H9 (cell line): Measurements from ENCODE around the gene YLPM1. TPM values are rescaled to one million over a fixed set of nuclear protein-coding genes. Genes with fewer than 3 reads are reported as not detected.

Experiments
- DNase-seq: peaks from one replicate; pipeline ENCODE4 v3.0.0-alpha.2; 2017
- H2AFZ ChIP-seq: one replicate; pipeline ENCODE4 v1.6.1; 2013; ENCODE audit warnings: mild to moderate bottlenecking, low read length, control low read depth, moderate library complexity
- H2AK5ac ChIP-seq: 2 replicates; pipeline ENCODE4 v1.6.1; 2013; ENCODE audit warnings: low read length, control low read depth, mixed read lengths; ENCODE audit not compliant: insufficient read length
- H2BK120ac ChIP-seq: one replicate; pipeline ENCODE4 v1.6.1; 2013; ENCODE audit warnings: low read depth, mild to moderate bottlenecking, low read length, control low read depth, inconsistent platforms; ENCODE audit not compliant: poor library complexity, severe bottlenecking
- H2BK12ac ChIP-seq: 2 replicates; pipeline ENCODE4 v1.6.1; 2013; ENCODE audit warnings: low read length, control low read depth, mixed read lengths, low read depth; ENCODE audit not compliant: insufficient read length
- H2BK15ac ChIP-seq: 2 replicates; pipeline ENCODE4 v1.6.1; 2013; ENCODE audit warnings: low read depth, low read length, control low read depth
- H2BK20ac ChIP-seq: one replicate; pipeline ENCODE4 v1.6.1; 2013; ENCODE audit warnings: low read depth, mild to moderate bottlenecking, low read length, control low read depth, inconsistent platforms; ENCODE audit not compliant: poor library complexity, severe bottlenecking
- H2BK5ac ChIP-seq: 2 replicates; pipeline ENCODE4 v1.6.1; 2013; ENCODE audit warnings: low read length, control low read depth, mixed read lengths; ENCODE audit not compliant: insufficient read length
- H3K14ac ChIP-seq: 2 replicates; pipeline ENCODE4 v1.6.1; 2013; ENCODE audit warnings: low read length, control low read depth; ENCODE audit not compliant: insufficient read depth
- H3K18ac ChIP-seq: 2 replicates; pipeline ENCODE4 v1.6.1; 2013; ENCODE audit warnings: low read depth, mild to moderate bottlenecking, mixed read lengths, low read length, control low read depth; ENCODE audit not compliant: insufficient read length
- H3K23ac ChIP-seq: 2 replicates; pipeline ENCODE4 v1.6.1; 2013; ENCODE audit warnings: low read length, control low read depth, mixed read lengths, low read depth; ENCODE audit not compliant: insufficient read length
- H3K23me2 ChIP-seq: 2 replicates; pipeline ENCODE4 v1.6.1; 2013; ENCODE audit warnings: low read depth, mild to moderate bottlenecking, mixed read lengths, low read length, control low read depth; ENCODE audit not compliant: insufficient read length, poor library complexity, severe bottlenecking
- H3K27ac ChIP-seq: 2 replicates; pipeline ENCODE4 v1.5.1; 2013; ENCODE audit warnings: low read length, control low read depth, mixed read lengths, low read depth; ENCODE audit not compliant: insufficient read length
- H3K27me3 ChIP-seq: 2 replicates; pipeline ENCODE4 v1.6.1; 2013; ENCODE audit warnings: low read length, control low read depth, inconsistent platforms; ENCODE audit not compliant: insufficient read depth
- H3K4ac ChIP-seq: 2 replicates; pipeline ENCODE4 v1.6.1; 2013; ENCODE audit warnings: low read depth, mild to moderate bottlenecking, control low read depth, inconsistent platforms, low read length, moderate library complexity
- H3K4me1 ChIP-seq: 2 replicates; pipeline ENCODE4 v1.6.1; 2013; ENCODE audit warnings: low read length, control low read depth, inconsistent platforms; ENCODE audit not compliant: insufficient read depth
- H3K4me2 ChIP-seq: 2 replicates; pipeline ENCODE4 v1.6.1; 2013; ENCODE audit warnings: low read length, control low read depth, mixed read lengths; ENCODE audit not compliant: insufficient read length, insufficient read depth
- H3K56ac ChIP-seq: 2 replicates; pipeline ENCODE4 v1.6.1; 2013; ENCODE audit warnings: low read depth, mild to moderate bottlenecking, mixed read lengths, low read length, control low read depth; ENCODE audit not compliant: insufficient read length
- H3K79me1 ChIP-seq: 2 replicates; pipeline ENCODE4 v1.6.1; 2013; ENCODE audit warnings: low read depth, mild to moderate bottlenecking, moderate library complexity, low read length, control low read depth, inconsistent platforms; ENCODE audit not compliant: insufficient read depth, poor library complexity, severe bottlenecking
- H3K79me2 ChIP-seq: 2 replicates; pipeline ENCODE4 v1.6.1; 2013; ENCODE audit warnings: low read length, control low read depth, inconsistent platforms; ENCODE audit not compliant: insufficient read depth
- H3K9ac ChIP-seq: 2 replicates; pipeline ENCODE4 v1.6.1; 2013; ENCODE audit warnings: low read length, control low read depth, mixed read lengths; ENCODE audit not compliant: insufficient read length; ENCODE audit errors: extremely low read depth
- H3K9me3 ChIP-seq: one replicate; pipeline ENCODE4 v1.6.1; 2013; ENCODE audit warnings: low read depth, low read length, inconsistent platforms; ENCODE audit not compliant: control insufficient read depth
- H3T11ph ChIP-seq: one replicate; pipeline ENCODE4 v1.6.1; 2013; ENCODE audit warnings: mild to moderate bottlenecking, low read length, control low read depth, inconsistent platforms
- H4K20me1 ChIP-seq: one replicate; pipeline ENCODE4 v1.6.1; 2013; ENCODE audit not compliant: control insufficient read depth, insufficient read length, insufficient read depth
- H4K5ac ChIP-seq: 2 replicates; pipeline ENCODE4 v1.6.1; 2013; ENCODE audit warnings: low read depth, mild to moderate bottlenecking, mixed read lengths, low read length, control low read depth; ENCODE audit not compliant: insufficient read length
- H4K8ac ChIP-seq: replicated peaks from 2 replicates; pipeline ENCODE4 v1.6.1; 2013; ENCODE audit warnings: low read length, control low read depth, mixed read lengths, low read depth; ENCODE audit not compliant: insufficient read length
- H4K91ac ChIP-seq: 2 replicates; pipeline ENCODE4 v1.6.1; 2013; ENCODE audit warnings: low read depth, mild to moderate bottlenecking, moderate library complexity, mixed read lengths, low read length, control low read depth; ENCODE audit not compliant: insufficient read length
- H3K27ac Mint-ChIP-seq, 3 experiments: 2 replicates in 2 of 3; 3 replicates in 1 of 3; pipeline ENCODE4 v1.8.0; 2020 to 2021; ENCODE audit warnings: mixed read lengths in 3 of 3, mild to moderate bottlenecking in 1 of 3, moderate library complexity in 1 of 3
- H3K27me3 Mint-ChIP-seq: 2 replicates; pipeline ENCODE4 v1.8.0; 2021; ENCODE audit warnings: low read depth, mild to moderate bottlenecking, moderate library complexity, mixed read lengths
- H3K36me3 Mint-ChIP-seq, 3 experiments: 2 replicates in 2 of 3; 3 replicates in 1 of 3; pipeline ENCODE4 v1.8.0; 2020 to 2021; ENCODE audit warnings: low read depth in 3 of 3, mixed read lengths in 3 of 3; ENCODE audit not compliant: insufficient read depth in 1 of 3
- H3K4me1 Mint-ChIP-seq, 2 experiments: 2 replicates each; pipeline ENCODE4 v1.8.0; 2020; ENCODE audit warnings: mixed read lengths in 2 of 2
- H3K4me3 Mint-ChIP-seq, 2 experiments: 2 replicates in 1 of 2; 3 replicates in 1 of 2; pipeline ENCODE4 v1.8.0; 2020 to 2021; ENCODE audit warnings: mild to moderate bottlenecking in 2 of 2, mixed read lengths in 2 of 2, moderate library complexity in 1 of 2
- H3K9me3 Mint-ChIP-seq, 2 experiments: 2 replicates in 1 of 2; 3 replicates in 1 of 2; pipeline ENCODE4 v1.8.0; 2020; ENCODE audit warnings: mild to moderate bottlenecking in 2 of 2, mixed read lengths in 2 of 2, moderate library complexity in 1 of 2
- CTCF ChIP-seq: fragments of 200-600 bp; sonication (generic); conservative IDR thresholded peaks from 3 replicates; pipeline ENCODE4 v1.8.0; 2021; ENCODE audit warnings: antibody characterized with exemption, mild to moderate bottlenecking
- total RNA-seq: library from RNA; stranded (reverse); gene quantifications from 2 replicates; pipeline ENCODE4 v1.2.1, GENCODE V29; 2021

YLPM1 gene
- total RNA-seq, 1 experiment from 2014 or later: 82.2 TPM

GRCh38 chr14:74826574-74826973 is 63.5 kb downstream of the YLPM1 start:
- H3K18ac ChIP-seq: no peak overlapping the region
- no peaks in the 10 kb centered on the region for H3K23me2 ChIP-seq
- Mint-ChIP-seq H3K4me3 (no peak overlapping the region), H3K9me3 (no peaks in the 10 kb centered on the region), H3K27ac (peak overlapping the region in 1 of 3 experiments; percentile 7; a peak in 2 of 7 replicates), H3K4me1 (peaks cover 10 to 14% of the 10 kb centered on the region in 2 experiments), H3K27me3 (no peaks in the 10 kb centered on the region), H3K36me3 (peaks cover 3 to 28% (median 20%) of the 10 kb centered on the region in 3 experiments; a peak in 5 of 7 replicates)
- H3K79me2 ChIP-seq: no peaks in the 10 kb centered on the region
- no peak overlapping the region for H4K5ac ChIP-seq
- H3K9ac ChIP-seq: no peak overlapping the region
- H2AK5ac ChIP-seq: no peak overlapping the region
- H2BK5ac ChIP-seq: no peak overlapping the region
- H2BK20ac ChIP-seq: no peak overlapping the region
- TF ChIP-seq CTCF: no peak
- H3K4ac ChIP-seq: no peak overlapping the region
- no peak overlapping the region for H3K14ac ChIP-seq
- peak; percentile 36 for DNase-seq
- no peaks in the 10 kb centered on the region for H3K79me1 ChIP-seq
- H2BK12ac ChIP-seq: no peak overlapping the region
- no peak overlapping the region for H4K91ac ChIP-seq
- no peak overlapping the region for H3K27ac ChIP-seq
- no peak overlapping the region for H2BK15ac ChIP-seq
- H2BK120ac ChIP-seq: no peak overlapping the region
- H3K23ac ChIP-seq: no peak overlapping the region
- H3K4me2 ChIP-seq: no peak overlapping the region
- H4K8ac ChIP-seq: no peak overlapping the region
- no peaks in the 10 kb centered on the region for H4K20me1 ChIP-seq
- no peak overlapping the region for H2AFZ ChIP-seq
- no peaks in the 10 kb centered on the region for H3K27me3 ChIP-seq
- H3T11ph ChIP-seq: no peak overlapping the region
- no peak overlapping the region for H3K56ac ChIP-seq
- H3K4me1 ChIP-seq: no peaks in the 10 kb centered on the region
- H3K9me3 ChIP-seq: no peaks in the 10 kb centered on the region
